Transverse colon (tissue), 4 donors: ENCODE results near the gene MYCBP2. TPM values are rescaled to one million over a fixed set of nuclear protein-coding genes. Genes with fewer than 3 reads are reported as not detected.
"Not testable (repeated sequence)": the region's sequence is repeated elsewhere in the genome, so short reads cannot be mapped to it uniquely, and the experiment has no call there.

ENCODE experiments used
- DNase-seq: peaks from one replicate; pipeline ENCODE4 v3.0.0-alpha.2; 2019
- H3K27ac ChIP-seq, 4 donors: fragments of 200-600 bp; sonication (generic); 2 replicates each; pipeline ENCODE4 v1.5.1; 2016 to 2018; ENCODE audit warnings: inconsistent platforms in 4 of 4
- H3K27me3 ChIP-seq: fragments of 200-600 bp; sonication (generic); 2 replicates; pipeline ENCODE4 v1.5.1; 2017; ENCODE audit warnings: inconsistent platforms
- H3K36me3 ChIP-seq, 4 donors: fragments of 200-600 bp; sonication (generic); 2 replicates each; pipeline ENCODE4 v1.5.1; 2017 to 2019; ENCODE audit warnings: inconsistent platforms in 4 of 4
- H3K4me1 ChIP-seq, 4 donors: fragments of 200-600 bp; sonication (generic); 2 replicates each; pipeline ENCODE4 v1.5.1; 2017 to 2020; ENCODE audit warnings: inconsistent platforms in 4 of 4
- H3K4me3 ChIP-seq, 4 donors: fragments of 200-600 bp; sonication (generic); 1 replicate in 1 of 4; 2 replicates in 3 of 4; pipeline versions ENCODE4 v1.5.1 to v1.6.1; 2017 to 2019; ENCODE audit warnings: inconsistent platforms in 4 of 4
- H3K9me3 ChIP-seq, 2 donors: fragments of 200-600 bp; sonication (generic); 2 replicates each; pipeline ENCODE4 v1.5.1; 2017 to 2019; ENCODE audit warnings: inconsistent platforms in 2 of 2
- CTCF ChIP-seq, 5 experiments: fragments of 200-600 bp in 3 of 5; fragments of 450-650 bp in 2 of 5; sonication (generic) in 3 of 5; IDR thresholded peaks; 1 replicate in 2 of 5; 2 replicates in 3 of 5; pipeline ENCODE4 v1.5.1; 2016 to 2017; ENCODE audit warnings: antibody characterized with exemption in 5 of 5, inconsistent platforms in 3 of 5, mild to moderate bottlenecking in 2 of 5, moderate library complexity in 1 of 5
- EP300 ChIP-seq: sonication (generic); formaldehyde crosslinking; IDR thresholded peaks from one replicate; pipeline ENCODE4 v1.6.1; 2017; ENCODE audit warnings: antibody characterized with exemption, low read depth
- POLR2A ChIP-seq: fragments of 450-650 bp; IDR thresholded peaks from one replicate; pipeline ENCODE4 v1.6.1; 2016; ENCODE audit warnings: antibody characterized with exemption, mild to moderate bottlenecking, moderate library complexity
- POLR2AphosphoS5 ChIP-seq, 3 donors: sonication (generic); formaldehyde crosslinking; IDR thresholded peaks; one replicate each; pipeline ENCODE4 v1.6.1; 2016; ENCODE audit warnings: antibody characterized with exemption in 3 of 3
- WGBS, 2 donors: methylation state at CpG; one replicate each; pipeline ENCODE4 v1.1.5; 2018; ENCODE audit warnings: low coverage in 1 of 2; 5-methylcytosine and 5-hydroxymethylcytosine counted together
- in situ Hi-C, 4 donors: fragments of 200-750 bp; cut with MboI; loops; one replicate each; pipeline versions ENCODE4 v1.15.0 to v1.15.1; 2017; ENCODE audit warnings: low sequenced_read_pairs in 3 of 4, low pct_ligation_motif_present in 1 of 4, low pct_unique_long_range_greater_than_20kb in 1 of 4
- intact Hi-C: fragments of 100-400 bp; cut with DNase I; formaldehyde crosslinking; loops from one replicate; pipeline ENCODE4 v1.15.1; 2023; ENCODE audit warnings: low total_unique reads
- total RNA-seq, 4 donors: library from RNA; depleted of rRNA; stranded (reverse); fragments of >200 nt; gene quantifications; one replicate each; pipeline ENCODE4 v1.1.0, GENCODE V29; 2016

Gene MYCBP2
- total RNA-seq, 4 donors from 2014 or later = 41.0 to 95.0 (median 48.3) TPM

DNA sequence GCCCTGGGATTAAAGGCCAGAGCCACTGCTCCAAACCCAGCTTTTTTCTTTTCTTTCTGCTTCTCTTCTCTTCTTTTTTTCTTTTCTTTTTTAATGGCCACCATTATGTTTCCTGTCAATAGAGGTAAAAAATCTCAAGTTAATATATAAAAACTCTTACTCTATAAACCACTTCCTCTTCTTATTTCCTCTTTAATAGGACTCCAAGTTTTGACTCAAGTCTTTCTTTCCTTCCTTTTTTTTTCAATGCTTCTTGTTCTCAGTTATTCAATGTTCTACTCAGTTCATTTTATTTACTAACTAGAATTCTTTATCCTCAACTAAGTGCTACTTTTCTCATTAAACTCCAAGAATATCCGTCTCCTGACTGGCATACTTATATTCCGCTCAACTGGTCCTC lies 27.1 kb upstream of the MYCBP2 start:
- intact Hi-C loops = no loop called here
- H3K27ac ChIP-seq = no peak overlapping the region

GRCh38 chr13:77351315-77351714 lies 24.4 kb upstream of the MYCBP2 start:
- intact Hi-C loops = no loop called here
- Histone ChIP-seq H3K9me3 (no peaks in the 10 kb centered on the region), H3K4me1 (no peaks in the 10 kb centered on the region), H3K27ac (no peak overlapping the region), H3K36me3 (no peaks in the 10 kb centered on the region), H3K4me3 (no peak overlapping the region), H3K27me3 (no peaks in the 10 kb centered on the region)
- DNase-seq = no peak
- 79 to 82% methylated on average over 1 to 3 of the region's 3 CpGs for WGBS, 2 donors
- no peak for TF ChIP-seq POLR2AphosphoS5 (IDR thresholded peaks at IDR 0.05)
- TF ChIP-seq CTCF (IDR thresholded peaks at IDR 0.05) = no peak
- TF ChIP-seq POLR2A = no peak
- TF ChIP-seq EP300 = no peak
- in situ Hi-C loops = no loop called here

More for the DNA sequence above, 27.1 kb upstream of the MYCBP2 start:
- Histone ChIP-seq H3K4me3 (no peak overlapping the region), H3K9me3 (no peaks in the 10 kb centered on the region), H3K27me3 (no peaks in the 10 kb centered on the region), H3K36me3 (no peaks in the 10 kb centered on the region), H3K4me1 (no peaks in the 10 kb centered on the region)
- 66 to 85% methylated on average over 2 of the region's 2 CpGs for WGBS, 2 donors
- TF ChIP-seq EP300 (no peak), POLR2AphosphoS5 (IDR thresholded peaks at IDR 0.05) (no peak), CTCF (IDR thresholded peaks at IDR 0.05) (no peak), POLR2A (no peak)
- no peak for DNase-seq
- in situ Hi-C loops = no loop called here

GRCh38 chr13:77350811-77351210 lies 23.9 kb upstream of the MYCBP2 start:
- Histone ChIP-seq H3K27me3 (no peaks in the 10 kb centered on the region), H3K9me3 (no peaks in the 10 kb centered on the region), H3K36me3 (no peaks in the 10 kb centered on the region), H3K4me3 (no peak overlapping the region), H3K27ac (no peak overlapping the region), H3K4me1 (no peaks in the 10 kb centered on the region)
- in situ Hi-C loops = no loop called here
- DNase-seq = no peak
- 87 to 92% methylated on average over 1 of the region's 1 CpG for WGBS, 2 donors
- intact Hi-C loops = no loop called here
- TF ChIP-seq POLR2AphosphoS5 (IDR thresholded peaks at IDR 0.05) (no peak), POLR2A (no peak), EP300 (no peak), CTCF (IDR thresholded peaks at IDR 0.05) (no peak)

DNA sequence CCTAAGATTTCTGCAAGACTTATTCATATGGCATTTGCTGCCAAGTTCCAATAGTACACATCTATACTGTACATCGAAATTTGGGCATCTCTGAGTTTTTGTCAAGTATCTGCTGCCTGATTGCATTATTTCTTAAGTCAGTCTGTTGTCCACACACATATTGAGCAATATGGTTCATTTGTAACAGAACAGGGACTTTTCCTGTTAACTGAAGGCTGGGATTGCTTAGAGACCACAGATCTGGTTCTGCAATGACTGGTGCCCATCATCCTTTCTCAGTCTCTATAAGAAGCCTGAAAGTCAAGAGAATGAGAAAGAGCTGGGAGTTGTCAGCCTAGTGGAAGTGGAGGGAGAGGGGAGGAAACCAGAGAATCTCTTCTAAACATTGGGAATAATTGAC lies 22.5 kb upstream of the MYCBP2 start:
- no peaks in the 10 kb centered on the region for H3K9me3 ChIP-seq
- no peaks in the 10 kb centered on the region for H3K27me3 ChIP-seq
- no peaks in the 10 kb centered on the region for H3K36me3 ChIP-seq
- intact Hi-C loops (no loop called here), in situ Hi-C loops (no loop called here)
- no peak overlapping the region for H3K27ac ChIP-seq
- no peaks in the 10 kb centered on the region for H3K4me1 ChIP-seq
- DNase-seq = no peak
- no peak for TF ChIP-seq EP300
- no peak for TF ChIP-seq POLR2A
- no peak for TF ChIP-seq CTCF (IDR thresholded peaks at IDR 0.05)
- TF ChIP-seq POLR2AphosphoS5 (IDR thresholded peaks at IDR 0.05) = no peak
- H3K4me3 ChIP-seq = no peak overlapping the region
- 50 to 71% methylated on average over 1 of the region's 1 CpG for WGBS, 2 donors

DNA sequence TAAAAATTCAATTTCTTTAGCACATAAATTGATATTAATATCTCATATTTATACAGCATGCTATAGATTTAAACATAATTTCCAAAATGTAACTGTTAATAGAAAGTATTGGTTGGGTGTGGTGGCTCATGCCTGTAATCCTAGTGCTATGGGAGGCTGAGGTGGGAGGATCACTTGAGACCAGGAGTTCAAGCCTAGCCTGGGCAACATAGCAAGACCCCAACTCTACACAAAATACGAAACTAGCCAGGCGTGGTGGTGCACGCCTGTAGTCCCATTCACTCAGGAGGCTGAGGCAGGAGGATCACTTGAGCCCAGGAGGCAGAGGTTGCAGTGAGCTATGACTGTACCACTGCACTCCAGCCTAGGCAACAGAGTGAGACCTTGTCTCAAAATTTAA lies 20.5 kb upstream of the MYCBP2 start:
- H3K27me3 ChIP-seq, H3K36me3 ChIP-seq, H3K4me3 ChIP-seq, DNase-seq, in situ Hi-C loops, H3K9me3 ChIP-seq, H3K4me1 ChIP-seq, intact Hi-C loops, H3K27ac ChIP-seq: not testable (repeated sequence)
- WGBS, 2 donors = 95 to 100% methylated on average over 1 to 3 of the region's 3 CpGs
